Esophagus squamous epithelium (tissue), 5 donors: Measurements from ENCODE around the gene ZNF593. TPM values are rescaled to one million over a fixed set of nuclear protein-coding genes. Genes with fewer than 3 reads are reported as not detected.

Experiments
- DNase-seq: peaks from one replicate; lab custom pipeline; 2025; lab: John Stamatoyannopoulos, UW
- H3K27ac ChIP-seq, 4 donors: fragments of 200-600 bp; sonication (generic); one replicate each; pipeline ENCODE4 v1.5.1; 2016 to 2019; ENCODE audit warnings: mild to moderate bottlenecking in 1 of 4
- H3K27me3 ChIP-seq, 4 donors: fragments of 200-600 bp; sonication (generic); 1 replicate in 3 of 4; 2 replicates in 1 of 4; pipeline versions ENCODE4 v1.5.1 to v1.6.0; 2017 to 2021; ENCODE audit warnings: antibody characterized with exemption in 1 of 4
- H3K36me3 ChIP-seq, 3 donors: fragments of 200-600 bp; sonication (generic); one replicate each; pipeline ENCODE4 v1.5.1; 2016 to 2019
- H3K4me1 ChIP-seq, 3 donors: fragments of 200-600 bp; sonication (generic); one replicate each; pipeline ENCODE4 v1.5.1; 2017 to 2019
- H3K4me3 ChIP-seq, 4 donors: fragments of 200-600 bp; sonication (generic); 1 replicate in 3 of 4; 2 replicates in 1 of 4; pipeline ENCODE4 v1.5.1; 2016 to 2019; ENCODE audit warnings: mild to moderate bottlenecking in 2 of 4, moderate library complexity in 1 of 4
- H3K9me3 ChIP-seq, 3 donors: fragments of 200-600 bp; sonication (generic); one replicate each; pipeline ENCODE4 v1.5.1; 2016 to 2019
- POLR2A ChIP-seq, 4 donors: fragments of 450-650 bp; IDR thresholded peaks; one replicate each; pipeline ENCODE4 v1.6.1; 2017; ENCODE audit warnings: antibody characterized with exemption in 4 of 4, mild to moderate bottlenecking in 4 of 4, moderate library complexity in 3 of 4
- WGBS, 2 donors: methylation state at CpG; one replicate each; pipeline ENCODE4 v1.1.5; 2018; 5-methylcytosine and 5-hydroxymethylcytosine counted together
- intact Hi-C: fragments of 100-400 bp; cut with DNase I; formaldehyde crosslinking; loops from one replicate; pipeline ENCODE4 v1.15.0; 2022
- total RNA-seq, 4 donors: library from RNA; depleted of rRNA; stranded (reverse); fragments of >200 nt; gene quantifications; one replicate each; pipeline ENCODE4 v1.1.0, GENCODE V29; 2016
- TF ChIP-seq, protein P1 (sequence below), 6 experiments: fragments of 450-650 bp in 4 of 6; fragments of 200-600 bp in 2 of 6; sonication (generic) in 2 of 6; IDR thresholded peaks; one replicate each; pipeline ENCODE4 v1.5.1; 2016 to 2019; ENCODE audit warnings: antibody characterized with exemption in 6 of 6, mild to moderate bottlenecking in 4 of 6, moderate library complexity in 4 of 6
- donor health status: DM: yes; HTN: yes; CAD: no.

The ZNF593 gene
- total RNA-seq, 4 donors from 2014 or later: 19.2 to 45.6 (median 24.7) TPM

DNA sequence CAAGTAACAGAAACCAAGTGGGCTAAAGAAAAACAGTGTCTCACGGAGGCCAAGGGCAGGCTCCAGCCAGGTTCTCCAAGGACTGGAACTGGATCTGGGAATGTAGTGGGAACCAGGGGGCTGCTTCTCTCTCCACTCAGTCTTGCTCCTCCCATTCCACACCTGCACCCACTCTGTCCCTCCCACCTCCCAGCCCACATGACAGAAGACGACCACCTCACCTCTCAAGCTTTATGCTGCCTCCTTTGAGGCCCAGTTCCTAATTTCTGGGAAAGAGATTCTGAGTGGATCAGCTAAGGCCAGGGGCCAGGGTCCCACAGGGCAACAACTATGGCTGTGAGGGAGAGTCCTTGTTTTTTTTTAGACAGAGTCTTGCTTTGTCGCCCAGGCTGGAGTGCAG, 45.5 kb downstream of the ZNF593 start:
- TF ChIP-seq, protein P1, sequence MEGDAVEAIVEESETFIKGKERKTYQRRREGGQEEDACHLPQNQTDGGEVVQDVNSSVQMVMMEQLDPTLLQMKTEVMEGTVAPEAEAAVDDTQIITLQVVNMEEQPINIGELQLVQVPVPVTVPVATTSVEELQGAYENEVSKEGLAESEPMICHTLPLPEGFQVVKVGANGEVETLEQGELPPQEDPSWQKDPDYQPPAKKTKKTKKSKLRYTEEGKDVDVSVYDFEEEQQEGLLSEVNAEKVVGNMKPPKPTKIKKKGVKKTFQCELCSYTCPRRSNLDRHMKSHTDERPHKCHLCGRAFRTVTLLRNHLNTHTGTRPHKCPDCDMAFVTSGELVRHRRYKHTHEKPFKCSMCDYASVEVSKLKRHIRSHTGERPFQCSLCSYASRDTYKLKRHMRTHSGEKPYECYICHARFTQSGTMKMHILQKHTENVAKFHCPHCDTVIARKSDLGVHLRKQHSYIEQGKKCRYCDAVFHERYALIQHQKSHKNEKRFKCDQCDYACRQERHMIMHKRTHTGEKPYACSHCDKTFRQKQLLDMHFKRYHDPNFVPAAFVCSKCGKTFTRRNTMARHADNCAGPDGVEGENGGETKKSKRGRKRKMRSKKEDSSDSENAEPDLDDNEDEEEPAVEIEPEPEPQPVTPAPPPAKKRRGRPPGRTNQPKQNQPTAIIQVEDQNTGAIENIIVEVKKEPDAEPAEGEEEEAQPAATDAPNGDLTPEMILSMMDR (IDR thresholded peaks at IDR 0.05): no peak
- no peak for TF ChIP-seq POLR2A (IDR thresholded peaks at IDR 0.05)
- Histone ChIP-seq H3K27me3 (peaks cover 0 to 23% (median 0%) of the 10 kb centered on the region in 4 donors), H3K9me3 (no peaks in the 10 kb centered on the region), H3K4me1 (peaks cover 0 to 10% (median 0%) of the 10 kb centered on the region in 3 donors), H3K4me3 (no peak overlapping the region), H3K27ac (no peak overlapping the region), H3K36me3 (no peaks in the 10 kb centered on the region)
- intact Hi-C loops: no loop called here
- no peak for DNase-seq
- 38 to 40% methylated on average over 2 to 3 of the region's 3 CpGs for WGBS, 2 donors

DNA sequence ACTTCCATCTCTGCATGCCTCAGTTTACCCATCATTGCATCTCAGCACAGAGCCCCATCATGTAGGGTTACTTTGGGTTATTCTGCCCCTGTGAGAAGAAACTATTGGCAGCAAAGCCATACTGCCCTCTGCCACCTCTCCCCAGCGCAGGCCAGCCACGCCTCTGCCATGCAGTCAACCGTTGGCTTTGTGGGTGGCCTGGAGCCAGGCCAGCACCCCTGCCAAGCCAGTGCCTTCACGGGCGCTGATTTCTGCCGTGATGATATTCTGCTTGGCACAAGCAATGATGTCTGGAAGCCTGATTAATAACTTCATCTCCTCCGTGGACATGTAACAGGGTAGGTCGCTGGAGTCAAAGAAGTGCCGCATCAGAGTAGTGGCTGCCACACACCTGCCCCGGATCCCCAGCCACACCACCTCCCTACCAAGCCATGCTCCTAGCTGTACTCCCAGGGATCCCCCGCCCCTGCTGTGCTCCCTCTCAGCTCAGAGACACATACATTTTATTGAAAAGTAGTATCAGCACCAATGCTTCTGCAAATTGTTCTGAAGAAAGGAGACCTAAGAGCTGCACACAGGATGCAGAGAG, 49.3 kb downstream of the ZNF593 start:
- intact Hi-C loops: no loop called here
- DNase-seq: no peak
- H3K4me1 ChIP-seq: peaks cover 0 to 17% (median 0%) of the 10 kb centered on the region in 3 donors
- WGBS, 2 donors: 14 to 40% methylated on average over 4 to 7 of the region's 11 CpGs
- TF ChIP-seq, protein P1 (IDR thresholded peaks at IDR 0.05): no peak
- no peak for TF ChIP-seq POLR2A (IDR thresholded peaks at IDR 0.05)
- H3K4me3 ChIP-seq: no peak overlapping the region
- H3K27ac ChIP-seq: no peak overlapping the region
- H3K9me3 ChIP-seq: no peaks in the 10 kb centered on the region
- peaks cover 0 to 33% (median 0%) of the 10 kb centered on the region in 4 donors for H3K27me3 ChIP-seq
- H3K36me3 ChIP-seq: no peaks in the 10 kb centered on the region

Other genes starting within 250 kb of the ZNF593 start
- 10 to 100 TPM in 3 of 4 donors, 1 to 10 TPM in 1; 8.3 to 17.2 (median 11.7) TPM for gene PAFAH2, start 171.8 kb upstream of the ZNF593 start, total RNA-seq
- gene EXTL1, start 148.1 kb upstream of the ZNF593 start, total RNA-seq: not detected
- gene SLC30A2, start 123.8 kb upstream of the ZNF593 start, total RNA-seq: not detected
- 1 to 10 TPM in 1 of 4 donors, under 1 TPM in 1, not detected in 2; 0.23 to 1.7 TPM for gene TRIM63, start 102.3 kb upstream of the ZNF593 start, total RNA-seq
- gene PDIK1L, start 58.1 kb upstream of the ZNF593 start, total RNA-seq: 10 to 100 TPM in 2 of 4 donors, 1 to 10 TPM in 2; 5.6 to 14.0 (median 8.3) TPM
- gene FAM110D, start 10.8 kb upstream of the ZNF593 start, total RNA-seq: 1 to 10 TPM in 2 of 4 donors, under 1 TPM in 2; 0.23 to 5.1 (median 2.0) TPM
- gene C1orf232, start 945 bp upstream of the ZNF593 start, total RNA-seq: not detected
- gene ZNF593OS, start 1.9 kb downstream of the ZNF593 start, total RNA-seq: not detected
- 10 to 100 TPM; 17.8 to 43.3 (median 25.9) TPM for gene CNKSR1, start 7.6 kb downstream of the ZNF593 start, total RNA-seq
- not detected for gene CATSPER4, start 20.7 kb downstream of the ZNF593 start, total RNA-seq
- gene CEP85, start 64.3 kb downstream of the ZNF593 start, total RNA-seq: 10 to 100 TPM in 3 of 4 donors, 1 to 10 TPM in 1; 7.5 to 14.7 (median 12.5) TPM
- gene SH3BGRL3, start 110.2 kb downstream of the ZNF593 start, total RNA-seq: 100 to 1,000 TPM in 2 of 4 donors, 10 to 100 TPM in 2; 76.9 to 163 (median 106) TPM
- 1 to 10 TPM; 3.2 to 9.2 (median 3.7) TPM for gene UBXN11, start 136.7 kb downstream of the ZNF593 start, total RNA-seq
- gene CD52, start 148.1 kb downstream of the ZNF593 start, total RNA-seq: 10 to 100 TPM in 2 of 4 donors, 1 to 10 TPM in 2; 1.9 to 22.1 (median 9.4) TPM
- 100 to 1,000 TPM in 3 of 4 donors, 10 to 100 TPM in 1; 35.8 to 305 (median 122) TPM for gene CRYBG2, start 184.2 kb downstream of the ZNF593 start, total RNA-seq
- gene ZNF683, start 202.8 kb downstream of the ZNF593 start, total RNA-seq: under 1 TPM in 2 of 4 donors, not detected in 2; 0.26 to 0.95 TPM
- not detected for gene LIN28A, start 240.9 kb downstream of the ZNF593 start, total RNA-seq